Measurements from ENCODE around the gene SPNS2.

SPNS2 gene

DNA sequence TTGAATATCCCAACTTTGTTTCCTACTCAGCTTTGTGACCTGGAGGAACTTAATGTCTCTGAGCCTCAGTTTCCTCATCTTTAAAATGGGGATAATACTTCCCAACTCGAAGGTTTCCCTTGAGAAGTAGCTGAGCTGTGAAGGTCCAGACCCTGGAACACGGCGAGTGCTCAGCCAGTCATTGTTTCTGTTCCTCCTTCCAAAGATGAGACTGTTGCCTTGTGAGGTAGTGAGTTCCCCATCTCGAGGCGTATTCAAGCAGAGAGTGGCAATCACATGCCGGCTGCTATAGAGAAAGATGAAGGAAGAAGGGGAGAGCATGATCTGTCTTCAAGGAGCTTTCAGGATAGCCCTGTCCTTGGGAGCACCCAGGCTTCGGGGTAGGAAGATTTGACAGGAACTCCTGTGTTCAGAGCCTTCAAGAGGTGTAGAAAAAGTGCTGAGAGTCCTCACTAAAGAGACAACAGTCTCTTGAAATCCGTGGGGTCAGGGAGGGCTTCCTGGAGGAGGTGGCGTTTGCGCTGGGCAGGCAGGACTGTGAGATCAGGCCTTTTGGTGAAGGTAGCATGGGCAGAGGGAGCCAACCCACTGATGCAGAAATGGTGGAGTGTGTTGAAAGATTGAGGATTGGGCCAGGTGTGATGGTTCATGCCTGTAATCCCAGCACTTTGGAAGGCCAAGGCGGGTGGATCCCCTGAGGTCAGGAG, 27.2 kb downstream of the SPNS2 start:
- no peak for DNase-seq

DNA sequence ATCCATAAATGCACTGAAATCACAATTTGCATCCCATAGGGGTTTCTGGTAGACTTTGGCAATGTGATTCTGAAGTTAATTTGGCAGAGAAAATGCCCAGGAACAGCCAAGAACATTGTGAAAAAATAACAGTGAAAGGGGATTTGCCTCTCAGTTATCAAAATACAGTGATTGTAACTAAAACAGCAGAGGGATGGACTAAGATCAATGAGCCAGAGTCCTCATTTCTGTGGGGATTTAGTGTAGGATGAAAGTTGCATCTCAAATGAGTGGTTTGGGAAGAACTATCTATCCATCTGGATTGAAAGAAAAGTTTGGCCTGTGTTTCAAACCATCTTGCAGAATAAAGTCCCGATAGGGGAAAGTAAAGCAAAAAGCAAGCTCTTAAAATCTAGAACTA, 28.5 kb downstream of the SPNS2 start:
- no peak for DNase-seq

DNA sequence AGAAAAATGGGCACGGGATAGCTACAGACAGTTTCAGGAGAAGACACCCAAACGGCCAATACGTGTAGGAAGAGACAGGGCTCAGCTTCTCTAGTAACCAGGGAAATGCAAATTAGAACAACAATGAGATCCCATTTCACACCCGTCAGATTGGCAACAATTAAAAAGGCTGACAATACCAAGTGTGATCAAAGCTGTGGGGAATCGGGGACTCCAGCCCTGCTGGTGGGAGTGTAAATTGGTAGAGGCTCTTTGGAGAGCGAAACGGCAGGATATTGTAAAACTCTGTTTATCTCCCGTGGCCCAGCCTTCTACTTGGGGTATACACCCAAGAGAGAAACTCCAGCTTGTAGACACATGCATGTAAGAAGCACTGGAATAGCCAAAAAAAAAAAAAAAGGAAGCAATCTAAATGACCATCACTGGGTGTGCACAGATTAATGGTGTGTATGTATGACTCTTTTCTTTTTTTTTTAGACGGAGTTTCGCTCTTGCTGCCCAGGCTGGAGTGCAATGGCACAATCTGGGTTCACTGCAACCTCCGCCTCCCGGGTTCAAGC, 29.0 kb downstream of the SPNS2 start:
- DNase-seq: no peak

DNA sequence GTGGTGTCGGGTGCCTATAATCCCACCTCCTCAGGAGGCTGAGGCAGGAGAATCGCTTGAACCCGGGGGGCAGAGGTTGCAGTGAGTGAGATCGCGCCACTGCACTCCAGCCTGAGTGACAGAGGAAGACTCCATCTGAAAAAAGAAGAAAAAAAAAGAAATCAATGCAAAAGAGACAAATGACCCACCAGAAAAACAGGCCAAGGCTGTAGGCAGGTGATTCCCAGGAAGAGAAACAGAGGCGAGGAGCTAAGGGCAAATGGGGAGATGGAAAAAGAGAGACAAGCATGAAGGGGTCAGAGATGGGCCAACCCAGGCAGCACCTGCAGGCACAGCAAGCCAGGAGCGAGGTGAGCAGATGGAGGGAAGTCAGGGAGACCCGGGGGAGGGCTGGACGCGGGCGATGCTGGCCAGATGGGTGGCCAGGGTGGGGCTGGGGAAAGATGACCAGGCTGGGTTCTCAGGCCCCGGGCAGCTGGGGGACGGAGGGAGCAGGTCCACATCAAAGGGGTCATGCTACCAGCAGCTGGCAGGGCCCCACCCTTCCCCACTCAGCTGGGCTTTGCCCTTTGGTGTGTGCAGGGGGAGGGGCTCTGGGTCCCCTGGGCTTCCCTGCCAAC, 31.0 kb downstream of the SPNS2 start:
- DNase-seq: no peak

DNA sequence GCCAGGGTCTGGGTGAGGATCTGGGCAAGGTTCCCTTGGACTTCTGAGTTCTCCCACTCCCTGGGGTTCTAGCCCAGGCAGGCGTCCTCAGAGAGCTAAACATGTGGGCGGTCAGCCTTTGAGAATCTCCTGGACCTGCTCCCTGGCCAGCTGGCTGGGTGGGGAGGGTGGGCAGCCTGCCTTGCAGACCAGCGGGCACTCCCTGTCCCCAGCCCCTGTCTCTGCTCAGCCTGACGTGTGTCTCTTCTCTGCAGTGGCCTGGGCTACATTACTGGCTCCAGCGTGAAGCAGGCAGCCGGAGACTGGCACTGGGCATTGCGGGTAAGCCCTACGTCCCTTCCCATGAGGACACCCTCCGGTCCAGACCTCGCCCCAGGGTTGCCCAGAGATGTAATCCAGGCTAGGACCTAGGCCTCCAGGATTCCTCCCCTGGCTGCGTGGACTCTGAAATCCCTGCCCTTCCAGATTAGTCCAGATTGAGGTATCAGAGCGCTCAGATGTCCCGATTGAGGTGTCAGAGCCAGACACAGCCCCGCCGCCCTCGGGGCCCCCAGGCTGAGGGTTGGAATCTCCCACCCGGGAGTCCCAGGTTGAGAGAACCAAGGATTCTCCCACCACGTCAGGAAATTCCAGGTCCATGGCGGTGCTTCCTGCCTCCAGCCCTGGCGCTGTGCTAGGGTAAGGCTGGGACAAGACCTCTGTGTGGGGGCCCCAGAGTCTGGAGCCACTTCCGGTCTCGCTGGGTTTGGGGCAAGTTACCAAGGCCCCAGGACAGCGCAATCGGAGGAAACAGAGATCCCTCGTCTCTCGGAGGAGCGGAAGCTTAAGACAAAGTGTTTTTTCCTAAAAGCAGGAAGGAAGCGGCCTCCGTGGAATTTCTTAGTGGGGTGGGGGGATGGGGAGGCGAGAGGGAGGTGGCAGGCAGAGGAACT, 32.4 kb downstream of the SPNS2 start:
- DNase-seq: no peak

DNA sequence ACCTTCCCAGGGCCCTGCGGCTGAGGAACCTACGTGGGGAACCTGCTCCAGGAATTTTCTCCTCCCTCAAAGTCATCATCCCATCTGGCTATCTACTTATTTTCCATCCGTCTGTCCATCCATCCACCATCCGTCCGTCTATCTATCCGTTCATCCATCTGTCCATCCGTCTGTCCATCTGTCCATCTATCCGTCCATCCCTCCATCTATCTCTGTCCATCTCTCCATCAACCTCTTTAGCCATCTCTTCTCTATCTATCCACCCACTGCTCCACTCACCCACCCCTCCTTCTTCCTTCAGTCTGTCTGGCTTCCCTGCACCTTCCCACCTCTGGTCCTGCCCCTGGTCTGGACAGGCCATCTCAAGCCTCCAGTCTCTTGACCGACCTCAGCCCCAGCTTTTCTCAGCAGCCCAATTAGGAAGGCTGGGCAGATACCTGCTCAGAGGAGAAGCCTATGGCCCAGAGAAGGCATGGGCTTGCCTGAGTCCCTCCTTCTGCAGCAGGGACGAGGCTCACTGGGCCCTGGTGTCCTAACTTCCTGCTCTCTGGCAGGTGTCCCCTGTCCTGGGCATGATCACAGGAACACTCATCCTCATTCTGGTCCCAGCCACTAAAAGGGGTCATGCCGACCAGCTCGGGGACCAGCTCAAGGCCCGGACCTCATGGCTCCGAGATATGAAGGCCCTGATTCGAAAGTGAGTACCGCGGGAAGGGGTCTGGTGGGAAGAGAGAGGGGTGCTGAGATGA, 33.5 kb downstream of the SPNS2 start:
- DNase-seq: no peak

DNA sequence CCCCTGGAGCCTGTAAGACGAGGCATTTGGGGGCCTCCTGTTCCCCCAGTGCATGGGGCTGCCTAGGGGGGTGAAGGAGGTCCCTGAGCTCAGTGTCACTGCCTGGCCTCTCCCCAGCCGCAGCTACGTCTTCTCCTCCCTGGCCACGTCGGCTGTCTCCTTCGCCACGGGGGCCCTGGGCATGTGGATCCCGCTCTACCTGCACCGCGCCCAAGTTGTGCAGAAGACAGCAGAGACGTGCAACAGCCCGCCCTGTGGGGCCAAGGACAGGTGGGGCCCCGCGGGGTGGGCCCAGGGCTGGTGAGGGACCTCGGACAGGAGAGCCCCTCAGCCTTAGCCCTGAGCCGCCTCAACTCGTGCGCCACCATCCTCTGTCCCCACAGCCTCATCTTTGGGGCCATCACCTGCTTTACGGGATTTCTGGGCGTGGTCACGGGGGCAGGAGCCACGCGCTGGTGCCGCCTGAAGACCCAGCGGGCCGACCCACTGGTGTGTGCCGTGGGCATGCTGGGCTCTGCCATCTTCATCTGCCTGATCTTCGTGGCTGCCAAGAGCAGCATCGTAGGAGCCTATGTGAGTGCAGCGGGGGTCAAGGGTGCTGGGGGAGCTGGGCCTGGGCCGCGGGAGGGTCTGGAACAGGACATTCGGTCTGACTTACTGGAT, 34.3 kb downstream of the SPNS2 start:
- no peak for DNase-seq

DNA sequence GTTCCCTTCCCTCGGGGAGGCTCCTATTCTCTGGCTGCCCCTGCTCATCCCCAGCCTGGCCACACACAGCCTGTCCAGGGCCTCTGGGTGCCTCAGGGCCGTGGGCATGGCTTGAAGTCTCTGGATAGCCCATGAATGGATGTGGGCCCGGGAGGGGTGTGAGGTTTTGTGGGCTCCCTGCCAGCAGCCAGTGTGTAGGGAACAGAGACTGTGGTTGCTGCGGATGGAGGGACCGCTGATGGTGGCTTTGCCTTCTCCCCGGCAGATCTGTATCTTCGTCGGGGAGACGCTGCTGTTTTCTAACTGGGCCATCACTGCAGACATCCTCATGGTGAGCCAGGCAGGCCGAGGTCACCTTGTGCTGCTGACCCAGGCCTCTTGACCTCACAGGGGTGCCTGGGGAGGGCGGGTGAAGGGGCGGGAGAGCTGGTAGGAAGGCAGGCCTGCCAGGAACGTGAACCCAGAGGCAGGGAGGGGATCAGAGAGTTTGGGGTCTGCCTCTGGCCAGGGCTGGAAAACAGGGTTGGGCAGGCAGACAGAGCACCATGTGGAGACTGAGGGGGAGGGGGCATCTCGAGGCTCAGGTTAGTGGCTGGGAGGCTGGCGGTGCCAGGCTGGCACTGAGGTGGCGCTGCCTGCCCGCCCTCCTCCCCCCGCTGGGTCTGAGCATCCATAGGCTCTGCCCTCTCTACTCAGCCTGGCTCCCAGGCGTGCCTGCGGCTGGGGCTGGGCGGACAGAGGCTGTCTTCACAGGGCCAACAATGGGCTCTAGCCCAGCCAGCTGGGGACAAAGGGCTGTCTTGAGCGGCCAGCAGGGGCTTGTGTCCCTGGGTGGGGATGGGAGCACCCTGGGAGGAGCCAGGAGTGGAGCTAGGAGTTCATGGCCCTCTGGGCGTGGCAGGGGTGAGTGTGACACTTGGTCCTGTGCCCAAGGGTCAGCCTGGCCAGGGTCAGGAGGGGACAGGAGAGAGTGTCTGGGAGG, 35.1 kb downstream of the SPNS2 start:
- no peak for DNase-seq

DNA sequence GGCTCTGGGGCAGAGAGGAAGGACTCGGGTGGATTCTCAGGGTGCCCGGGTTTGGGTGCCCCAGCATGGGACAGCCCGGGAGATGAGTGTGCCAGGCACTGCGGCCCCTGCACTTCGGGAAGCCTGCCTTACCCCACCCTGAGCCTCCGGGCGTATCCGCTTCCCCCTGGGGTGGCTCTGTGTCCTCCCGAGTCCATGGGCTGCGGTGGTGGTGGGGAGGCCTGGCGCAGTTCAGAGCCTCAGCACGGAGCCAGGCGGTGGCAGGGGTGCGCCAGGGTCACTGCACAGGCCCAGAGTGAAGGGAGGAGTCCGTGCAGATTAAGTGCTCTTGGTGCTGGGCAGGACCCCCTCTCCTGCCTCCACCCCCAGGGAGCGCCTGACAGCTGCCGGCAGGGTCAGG, 35.8 kb downstream of the SPNS2 start:
- DNase-seq: no peak

DNA sequence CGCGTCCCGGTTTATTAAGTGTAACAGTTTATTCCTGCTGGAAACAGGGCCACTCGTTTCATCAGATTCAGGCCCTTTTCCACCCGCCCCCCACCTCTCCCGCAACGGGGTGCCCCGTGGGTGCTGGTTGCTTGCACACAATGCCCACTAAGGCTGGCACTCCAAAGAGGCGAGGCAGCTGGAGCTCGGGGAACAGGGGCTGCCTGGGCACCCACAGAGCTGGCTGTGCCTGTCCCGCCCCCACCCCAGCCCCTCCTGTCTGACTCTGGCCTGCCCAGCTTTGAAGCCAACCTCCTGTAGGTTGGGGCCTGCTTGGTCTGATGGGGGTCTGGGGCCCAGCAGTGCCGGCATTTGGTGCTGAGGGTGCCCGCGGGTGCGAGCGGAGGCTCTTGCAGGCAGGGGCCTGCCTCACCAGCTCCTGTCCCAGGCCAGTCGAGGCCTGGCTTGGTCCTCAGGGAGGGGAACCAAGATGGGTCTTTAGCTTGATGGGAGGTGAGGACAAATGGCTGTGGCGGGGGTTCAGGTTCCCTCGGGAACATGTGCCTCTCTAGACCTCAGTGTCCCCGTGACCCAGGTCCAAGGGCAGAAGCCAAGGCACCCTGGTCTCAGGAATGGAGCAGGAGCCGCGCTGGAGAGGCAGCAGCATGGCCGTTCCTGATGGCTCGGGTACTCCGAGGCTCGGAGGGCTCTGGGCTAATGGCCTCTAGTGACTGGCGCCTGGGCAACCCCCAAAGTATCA, 36.4 kb downstream of the SPNS2 start:
- no peak for DNase-seq

DNA sequence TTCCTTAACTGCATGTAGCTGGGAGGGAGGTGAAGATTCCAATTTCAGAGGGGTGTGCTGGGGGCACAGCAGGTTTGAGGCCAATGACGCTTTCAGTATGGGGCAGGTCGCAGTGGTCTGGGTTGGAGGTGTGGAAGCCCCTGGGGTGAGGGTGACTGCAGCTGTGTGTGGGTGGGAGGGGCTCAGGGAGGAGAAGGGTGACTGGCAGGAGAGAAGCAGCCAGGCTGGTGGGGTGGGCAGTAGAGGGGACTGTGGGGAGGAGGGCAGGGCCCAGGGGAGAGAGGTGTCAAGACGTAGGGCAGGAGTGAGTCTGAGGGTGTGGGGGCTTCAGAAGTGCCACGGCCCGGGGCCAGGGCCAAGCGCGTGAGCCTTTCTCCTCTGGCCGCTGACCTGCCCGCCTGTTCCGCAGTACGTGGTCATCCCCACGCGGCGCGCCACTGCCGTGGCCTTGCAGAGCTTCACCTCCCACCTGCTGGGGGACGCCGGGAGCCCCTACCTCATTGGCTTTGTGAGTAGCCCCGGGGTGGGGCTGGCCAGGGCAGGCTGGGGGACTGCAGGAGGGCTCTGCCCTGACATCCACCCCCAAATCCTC, 37.1 kb downstream of the SPNS2 start:
- DNase-seq: no peak

DNA sequence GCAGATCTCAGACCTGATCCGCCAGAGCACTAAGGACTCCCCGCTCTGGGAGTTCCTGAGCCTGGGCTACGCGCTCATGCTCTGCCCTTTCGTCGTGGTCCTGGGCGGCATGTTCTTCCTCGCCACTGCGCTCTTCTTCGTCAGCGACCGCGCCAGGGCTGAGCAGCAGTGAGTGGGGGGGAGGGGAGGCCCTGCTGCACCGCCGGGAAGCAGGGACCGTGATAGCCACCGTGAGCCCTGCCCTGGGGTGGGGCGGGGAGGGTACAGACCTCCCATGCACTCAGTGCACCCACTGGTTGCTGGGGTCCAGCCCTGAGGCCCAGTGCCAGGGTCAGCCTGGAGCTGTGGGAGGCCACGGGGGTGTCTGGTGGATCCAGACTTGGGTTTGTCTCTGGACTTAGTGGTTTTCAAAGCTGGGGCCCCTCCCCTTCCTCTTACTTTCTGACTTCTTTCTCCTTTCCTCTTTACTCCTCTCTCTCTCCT, 37.6 kb downstream of the SPNS2 start:
- DNase-seq: no peak

DNA sequence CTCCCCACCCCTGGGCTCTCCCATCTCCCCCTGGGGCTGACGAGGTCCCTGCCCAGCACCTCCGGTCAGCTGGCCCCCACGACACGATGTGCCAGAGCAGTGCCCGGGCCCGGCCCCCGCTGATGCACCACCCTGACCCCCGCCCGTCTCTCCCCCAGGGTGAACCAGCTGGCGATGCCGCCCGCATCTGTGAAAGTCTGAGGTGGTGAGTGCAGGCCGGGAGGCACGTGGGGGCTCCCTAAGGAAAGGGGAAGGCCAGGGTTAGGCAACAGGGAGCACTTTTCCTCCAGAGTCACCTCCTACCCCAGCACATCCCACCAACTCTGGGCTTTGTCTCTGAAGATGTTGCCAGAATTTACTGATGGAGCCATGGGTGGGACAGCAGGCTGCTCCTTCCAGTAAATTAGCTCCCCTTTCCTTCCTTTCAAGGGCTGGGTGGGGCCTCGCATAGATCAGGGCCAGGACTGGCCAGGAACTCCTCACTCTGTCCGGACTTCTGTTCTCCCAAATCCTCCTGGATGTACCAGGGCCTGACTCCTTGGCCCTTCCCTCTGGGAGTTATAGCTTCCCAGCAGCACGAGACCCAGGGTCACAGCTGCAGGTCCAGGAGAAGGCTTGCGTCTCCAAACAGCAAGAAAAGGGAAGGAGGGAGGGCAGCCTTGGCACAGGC, 38.2 kb downstream of the SPNS2 start:
- DNase-seq: no peak

DNA sequence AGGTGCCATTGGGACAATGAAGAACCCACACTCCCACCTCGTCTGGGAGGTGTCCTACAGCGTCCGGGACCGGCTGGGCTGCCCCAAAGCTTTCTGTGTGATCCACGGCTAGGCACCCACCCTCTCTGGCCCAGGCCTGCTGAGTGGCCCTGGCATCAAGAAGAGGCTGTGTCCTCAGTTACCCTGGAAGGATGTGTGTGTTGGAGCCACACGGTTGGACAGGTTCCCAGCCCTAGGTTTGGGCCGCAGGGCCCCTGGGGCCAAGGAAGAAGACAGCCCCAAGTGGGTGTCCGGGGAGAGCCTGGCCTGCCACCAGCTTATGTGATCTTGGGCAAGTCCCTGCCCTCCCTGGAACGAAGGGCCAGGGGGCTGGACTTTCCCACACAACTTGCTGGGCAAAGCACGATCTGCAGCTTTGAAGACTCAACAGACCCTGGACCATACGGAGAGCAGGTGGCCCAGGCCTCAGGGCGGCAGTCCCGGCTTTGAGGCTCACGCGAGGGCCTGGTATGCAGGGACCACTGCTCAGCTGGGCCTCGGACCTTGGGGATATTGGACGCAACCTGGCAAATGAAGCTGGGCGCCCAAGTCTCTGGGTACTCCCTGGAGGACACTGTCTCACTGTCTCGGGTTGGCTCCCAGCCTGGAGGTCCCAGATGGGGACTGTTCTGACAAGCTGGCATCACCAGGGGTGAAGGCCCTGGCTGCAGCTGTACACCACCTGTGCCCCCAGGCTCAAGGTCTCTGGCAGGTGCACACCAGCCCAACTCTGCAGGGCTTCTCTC, 39.0 kb downstream of the SPNS2 start:
- DNase-seq: no peak

DNA sequence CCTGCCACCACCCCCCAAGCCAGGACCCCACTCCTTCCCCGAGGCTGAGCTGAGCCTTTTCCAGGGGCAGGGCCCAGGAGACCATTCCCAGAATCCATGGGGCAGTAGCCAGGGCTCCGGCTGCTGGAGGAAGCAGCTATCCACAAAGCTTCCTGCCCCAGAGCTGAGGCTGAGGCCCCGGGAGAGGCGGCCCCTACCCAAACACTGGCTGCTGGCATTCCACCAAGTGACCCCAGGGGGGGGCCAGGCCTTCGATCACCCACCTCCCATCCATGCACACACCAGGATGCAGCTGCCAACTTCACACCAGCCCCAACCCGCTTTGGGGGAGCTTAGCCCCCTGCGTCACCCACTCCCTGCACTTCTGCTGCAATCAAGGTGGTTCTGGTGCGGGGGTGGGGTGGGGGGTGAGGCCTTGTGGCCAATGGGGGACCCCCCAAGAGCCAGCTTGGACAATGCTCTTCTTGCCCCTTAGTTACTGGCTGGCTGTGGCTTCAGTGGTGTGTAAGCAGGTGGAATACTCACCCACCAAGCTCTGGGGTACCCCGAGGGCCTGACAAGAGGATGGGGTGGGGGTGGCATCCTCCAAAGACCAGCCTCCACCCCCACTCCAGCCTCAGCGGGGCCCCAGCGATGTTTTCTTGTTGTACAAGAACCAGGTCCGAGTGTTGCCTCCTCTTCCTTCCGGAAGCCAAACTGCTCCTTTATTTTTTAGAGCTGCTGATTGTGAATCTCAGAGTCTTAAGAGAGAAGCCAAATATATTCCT, 39.7 kb downstream of the SPNS2 start:
- DNase-seq: no peak

DNA sequence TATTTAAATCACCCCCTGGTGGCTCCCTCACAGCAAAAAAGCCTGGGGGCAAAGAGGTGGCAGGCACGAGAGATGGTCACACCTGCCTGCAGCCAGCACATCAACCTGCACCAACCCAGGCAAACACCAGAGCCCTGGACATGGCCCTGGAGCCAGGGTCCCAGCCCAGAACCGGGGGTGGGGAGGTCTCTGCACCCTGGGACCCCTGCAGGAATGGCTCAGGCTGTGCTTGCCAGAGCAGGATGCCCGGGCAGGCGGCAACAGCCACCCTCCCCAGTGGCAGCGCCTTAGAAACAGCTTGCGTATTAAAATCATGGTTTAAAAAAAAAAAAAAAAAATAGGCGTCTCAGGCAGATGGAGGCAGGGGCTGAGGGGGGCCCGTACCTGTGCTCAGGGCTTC, 40.3 kb downstream of the SPNS2 start:
- no peak for DNase-seq

DNA sequence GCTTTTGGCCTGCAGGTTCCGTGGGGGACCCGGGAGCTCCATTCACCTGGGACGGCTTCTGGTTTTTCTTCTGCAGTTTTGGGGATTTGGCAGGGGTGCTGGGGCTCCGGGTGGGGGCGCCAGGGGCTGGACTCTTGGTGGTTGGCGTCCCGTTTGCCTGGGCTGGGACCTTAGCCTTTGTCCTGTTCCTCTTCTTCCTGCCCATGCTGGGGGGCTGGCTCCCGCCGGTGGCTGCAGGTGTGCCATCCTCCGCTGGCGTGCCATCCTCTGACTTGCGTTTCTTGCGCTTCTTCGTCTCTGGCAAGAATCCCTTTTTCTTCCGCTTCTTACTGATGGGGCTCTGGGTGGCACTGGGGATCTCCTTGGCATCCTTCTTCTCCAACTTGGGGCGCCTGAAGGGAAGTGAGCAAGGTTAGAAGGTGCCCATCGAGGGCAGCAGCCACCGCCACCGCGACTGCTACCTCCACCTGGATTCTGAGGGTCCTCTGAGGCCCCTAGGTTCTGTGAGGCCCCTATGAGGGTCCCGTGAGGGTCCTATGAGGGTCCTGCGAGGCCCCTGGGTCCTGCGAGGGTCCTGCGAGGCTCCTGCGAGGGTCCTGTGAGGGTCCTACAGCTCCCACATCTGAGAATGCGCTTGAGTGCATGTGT, 41.0 kb downstream of the SPNS2 start:
- DNase-seq: no peak
